ENCODE measurements around the gene NPC2. TPM values are rescaled to one million over a fixed set of nuclear protein-coding genes. Genes with fewer than 3 reads are reported as not detected.

NPC2 gene
- total and polyA plus RNA-seq, 9 of the 15 experiments (the other 6 are each of a cell fraction or from before 2014, with no cell fraction given), result 16.6 to 74.1 (median 32.6) TPM

DNA sequence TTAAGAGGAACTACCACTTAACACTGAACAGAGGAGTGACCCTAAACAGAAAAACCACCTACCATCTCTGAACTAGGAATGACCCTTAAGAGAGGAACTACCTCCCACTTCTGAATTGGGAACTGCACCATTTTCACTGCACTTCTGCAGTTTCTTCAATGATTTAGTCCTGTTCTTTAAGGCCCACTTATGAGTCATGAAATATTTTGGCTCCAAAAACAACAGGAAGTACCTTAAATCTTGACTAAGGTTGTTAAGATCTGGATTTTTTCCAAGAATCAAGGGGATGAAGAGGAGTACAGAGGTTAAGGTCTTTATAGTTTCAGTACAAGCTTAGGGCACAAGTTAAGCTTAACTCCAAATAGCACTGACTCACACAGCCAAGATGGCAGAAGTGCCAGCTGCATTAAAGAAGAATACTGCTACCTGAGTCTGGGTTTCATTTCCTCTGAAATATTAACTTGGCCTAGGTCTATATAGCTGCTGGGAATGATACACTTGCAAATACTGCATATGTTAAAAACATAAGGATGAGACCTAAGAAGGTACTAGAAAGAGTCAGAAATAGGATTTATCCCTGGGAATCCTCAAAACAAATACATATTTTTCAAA, 4.2 kb downstream of the NPC2 start:
- Histone ChIP-seq H3K9me1 (ENCODE audit: control insufficient read depth, insufficient read depth, low read length) (no peaks in the 10 kb centered on the region), H3K4me1 (replicated peaks in 1 of 2; ENCODE audit: control insufficient read depth in 2 of 2, insufficient read depth in 2 of 2, low read length in 2 of 2) (peaks cover 6 to 8% of the 10 kb centered on the region in 2 experiments; a peak in 4 of 5 replicates), H3K9me3 (replicated peaks; ENCODE audit: control insufficient read depth, insufficient read depth, low read depth, low read length) (no peaks in the 10 kb centered on the region), H3K4me2 (ENCODE audit: insufficient read depth, low read length) (no peak overlapping the region), H3K79me2 (ENCODE audit: control insufficient read depth, insufficient read depth, low read length) (peaks cover 3% of the 10 kb centered on the region), H3K27ac (ENCODE audit: extremely low read depth, low read depth, low read length) (no peak overlapping the region), H4K20me1 (replicated peaks; ENCODE audit: control insufficient read depth, insufficient read depth, low read length) (no peaks in the 10 kb centered on the region), H2AFZ (ENCODE audit: low read depth, low read length) (no peak overlapping the region), H3K27me3 (ENCODE audit: control insufficient read depth in 2 of 2, insufficient read depth in 2 of 2, low read length in 2 of 2) (no peaks in the 10 kb centered on the region), H3K4me3 (no peak overlapping the region), H3K9ac (ENCODE audit: insufficient read depth in 1 of 2, low read depth in 2 of 2, low read length in 2 of 2) (no peak overlapping the region), H3K36me3 (ENCODE audit: control insufficient read depth, insufficient read depth, low read length) (no peaks in the 10 kb centered on the region)
- TF ChIP-seq, protein P1, sequence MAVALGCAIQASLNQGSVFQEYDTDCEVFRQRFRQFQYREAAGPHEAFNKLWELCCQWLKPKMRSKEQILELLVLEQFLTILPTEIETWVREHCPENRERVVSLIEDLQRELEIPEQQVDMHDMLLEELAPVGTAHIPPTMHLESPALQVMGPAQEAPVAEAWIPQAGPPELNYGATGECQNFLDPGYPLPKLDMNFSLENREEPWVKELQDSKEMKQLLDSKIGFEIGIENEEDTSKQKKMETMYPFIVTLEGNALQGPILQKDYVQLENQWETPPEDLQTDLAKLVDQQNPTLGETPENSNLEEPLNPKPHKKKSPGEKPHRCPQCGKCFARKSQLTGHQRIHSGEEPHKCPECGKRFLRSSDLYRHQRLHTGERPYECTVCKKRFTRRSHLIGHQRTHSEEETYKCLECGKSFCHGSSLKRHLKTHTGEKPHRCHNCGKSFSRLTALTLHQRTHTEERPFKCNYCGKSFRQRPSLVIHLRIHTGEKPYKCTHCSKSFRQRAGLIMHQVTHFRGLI (CRISPR knock-in tag; IDR thresholded peaks at IDR 0.05), result no peak
- TF ChIP-seq SPI1 (IDR thresholded peaks at IDR 0.05; ENCODE audit: borderline replicate concordance, low read depth, low read length) (peak; percentile 20; the same call in 1 of the 2 replicates), ZNF347 (CRISPR knock-in tag; IDR thresholded peaks at IDR 0.05; ENCODE audit: low read depth) (no peak)
- DNase-seq (ENCODE audit: extremely low read depth in 1 of 4, low spot score in 3 of 4) (no peak), ATAC-seq (no peak), FAIRE-seq (no peak)
- intact Hi-C loops (cut with micrococcal nuclease) (no loop called here), in situ Hi-C loops (cut with MboI) (no loop called here)
- POLR2A ChIA-PET, result no interaction called here
- CTCF ChIA-PET (ENCODE audit: low intra/inter-chr PET ratio), result no interaction called here
- BruUV-seq (replicated peaks), result no TSS peak

DNA sequence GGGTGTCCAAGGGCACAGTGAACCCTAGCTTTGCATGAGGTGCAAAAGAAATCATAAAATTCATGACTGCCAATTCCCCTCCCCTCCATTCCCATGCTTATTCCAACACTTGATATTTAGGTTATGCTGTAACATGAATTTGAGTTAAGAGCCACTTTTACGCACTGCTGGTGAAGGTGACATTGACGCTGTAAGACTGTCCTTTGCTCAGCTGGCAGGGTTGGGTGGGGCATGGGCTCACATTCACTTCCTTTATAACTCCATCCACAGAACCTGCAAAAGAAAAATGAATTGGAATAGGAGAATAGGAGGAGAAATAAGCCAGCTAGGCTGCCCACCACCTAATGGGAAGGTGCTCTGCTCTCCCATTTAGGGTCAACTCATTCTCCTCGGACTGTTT, 6.9 kb downstream of the NPC2 start:
- in situ Hi-C loops (cut with MboI), result no loop called here
- no peak overlapping the region for H2AFZ ChIP-seq (ENCODE audit: low read depth, low read length)
- H3K36me3 ChIP-seq (ENCODE audit: control insufficient read depth, insufficient read depth, low read length), result no peaks in the 10 kb centered on the region
- no peaks in the 10 kb centered on the region for H3K9me3 ChIP-seq (replicated peaks; ENCODE audit: control insufficient read depth, insufficient read depth, low read depth, low read length)
- H3K4me3 ChIP-seq, result no peak overlapping the region
- no peaks in the 10 kb centered on the region for H3K4me1 ChIP-seq (replicated peaks in 1 of 2; ENCODE audit: control insufficient read depth in 2 of 2, insufficient read depth in 2 of 2, low read length in 2 of 2)
- no peaks in the 10 kb centered on the region for H4K20me1 ChIP-seq (replicated peaks; ENCODE audit: control insufficient read depth, insufficient read depth, low read length)
- intact Hi-C loops (cut with micrococcal nuclease), result no loop called here
- ATAC-seq (no peak), DNase-seq (ENCODE audit: extremely low read depth in 1 of 4, low spot score in 3 of 4) (no peak), FAIRE-seq (no peak)
- no peak overlapping the region for H3K4me2 ChIP-seq (ENCODE audit: insufficient read depth, low read length)
- no peaks in the 10 kb centered on the region for H3K27me3 ChIP-seq (ENCODE audit: control insufficient read depth in 2 of 2, insufficient read depth in 2 of 2, low read length in 2 of 2)
- no peaks in the 10 kb centered on the region for H3K79me2 ChIP-seq (ENCODE audit: control insufficient read depth, insufficient read depth, low read length)
- no TSS peak for BruUV-seq (replicated peaks)
- 54% methylated on average over 3 of the region's 3 CpGs for WGBS (ENCODE audit: insufficient coverage, low coverage, missing lambda C conversion rate)
- CTCF ChIA-PET (ENCODE audit: low intra/inter-chr PET ratio), result no interaction called here
- no peak overlapping the region for H3K27ac ChIP-seq (ENCODE audit: extremely low read depth, low read depth, low read length)
- no peak overlapping the region for H3K9ac ChIP-seq (ENCODE audit: insufficient read depth in 1 of 2, low read depth in 2 of 2, low read length in 2 of 2)
- H3K9me1 ChIP-seq (ENCODE audit: control insufficient read depth, insufficient read depth, low read length), result no peaks in the 10 kb centered on the region
- POLR2A ChIA-PET, result interaction anchor here (0.6 kb wide), 1 partner anchor 31 kb away, joined by 3 read pairs; no protein-coding TSS in a partner anchor
- TF ChIP-seq SRSF7 (optimal IDR thresholded peaks at IDR 0.05; ENCODE audit: low read depth, low read length) (no peak), BMI1 (IDR thresholded peaks at IDR 0.05; ENCODE audit: low read length) (no peak)
- TF ChIP-seq, protein P2, sequence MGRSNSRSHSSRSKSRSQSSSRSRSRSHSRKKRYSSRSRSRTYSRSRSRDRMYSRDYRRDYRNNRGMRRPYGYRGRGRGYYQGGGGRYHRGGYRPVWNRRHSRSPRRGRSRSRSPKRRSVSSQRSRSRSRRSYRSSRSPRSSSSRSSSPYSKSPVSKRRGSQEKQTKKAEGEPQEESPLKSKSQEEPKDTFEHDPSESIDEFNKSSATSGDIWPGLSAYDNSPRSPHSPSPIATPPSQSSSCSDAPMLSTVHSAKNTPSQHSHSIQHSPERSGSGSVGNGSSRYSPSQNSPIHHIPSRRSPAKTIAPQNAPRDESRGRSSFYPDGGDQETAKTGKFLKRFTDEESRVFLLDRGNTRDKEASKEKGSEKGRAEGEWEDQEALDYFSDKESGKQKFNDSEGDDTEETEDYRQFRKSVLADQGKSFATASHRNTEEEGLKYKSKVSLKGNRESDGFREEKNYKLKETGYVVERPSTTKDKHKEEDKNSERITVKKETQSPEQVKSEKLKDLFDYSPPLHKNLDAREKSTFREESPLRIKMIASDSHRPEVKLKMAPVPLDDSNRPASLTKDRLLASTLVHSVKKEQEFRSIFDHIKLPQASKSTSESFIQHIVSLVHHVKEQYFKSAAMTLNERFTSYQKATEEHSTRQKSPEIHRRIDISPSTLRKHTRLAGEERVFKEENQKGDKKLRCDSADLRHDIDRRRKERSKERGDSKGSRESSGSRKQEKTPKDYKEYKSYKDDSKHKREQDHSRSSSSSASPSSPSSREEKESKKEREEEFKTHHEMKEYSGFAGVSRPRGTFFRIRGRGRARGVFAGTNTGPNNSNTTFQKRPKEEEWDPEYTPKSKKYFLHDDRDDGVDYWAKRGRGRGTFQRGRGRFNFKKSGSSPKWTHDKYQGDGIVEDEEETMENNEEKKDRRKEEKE (IDR thresholded peaks at IDR 0.05; ENCODE audit: borderline replicate concordance in 1 of 2, control insufficient read depth in 1 of 2, low read depth in 2 of 2, low read length in 1 of 2), result no peak
- TF ChIP-seq, protein P3, sequence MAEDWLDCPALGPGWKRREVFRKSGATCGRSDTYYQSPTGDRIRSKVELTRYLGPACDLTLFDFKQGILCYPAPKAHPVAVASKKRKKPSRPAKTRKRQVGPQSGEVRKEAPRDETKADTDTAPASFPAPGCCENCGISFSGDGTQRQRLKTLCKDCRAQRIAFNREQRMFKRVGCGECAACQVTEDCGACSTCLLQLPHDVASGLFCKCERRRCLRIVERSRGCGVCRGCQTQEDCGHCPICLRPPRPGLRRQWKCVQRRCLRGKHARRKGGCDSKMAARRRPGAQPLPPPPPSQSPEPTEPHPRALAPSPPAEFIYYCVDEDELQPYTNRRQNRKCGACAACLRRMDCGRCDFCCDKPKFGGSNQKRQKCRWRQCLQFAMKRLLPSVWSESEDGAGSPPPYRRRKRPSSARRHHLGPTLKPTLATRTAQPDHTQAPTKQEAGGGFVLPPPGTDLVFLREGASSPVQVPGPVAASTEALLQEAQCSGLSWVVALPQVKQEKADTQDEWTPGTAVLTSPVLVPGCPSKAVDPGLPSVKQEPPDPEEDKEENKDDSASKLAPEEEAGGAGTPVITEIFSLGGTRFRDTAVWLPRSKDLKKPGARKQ (CRISPR knock-in tag; IDR thresholded peaks at IDR 0.05), result no peak

All from K562 (cell line).